ENCODE results near the gene PTPRN2.
"Not testable (repeated sequence)": the region's sequence is repeated elsewhere in the genome, so short reads cannot be mapped to it uniquely, and the experiment has no call there.

PTPRN2 gene

GRCh38 chr7:158279539-158280447, 307.8 kb downstream of the PTPRN2 start:
- DNase-seq (ENCODE audit: low read depth in 2 of 2), result no peak

- DNase-seq (ENCODE audit: low read depth in 2 of 2), result no peak
These were observed 308.8 kb downstream of the PTPRN2 start for GRCh38 chr7:158278745-158279320.

- DNase-seq (ENCODE audit: low read depth in 2 of 2), result no peak
These were observed 310.1 kb downstream of the PTPRN2 start for GRCh38 chr7:158277219-158278141.

- DNase-seq (ENCODE audit: low read depth in 2 of 2), result no peak
These were observed 311.0 kb downstream of the PTPRN2 start for GRCh38 chr7:158276414-158277218.

GRCh38 chr7:158275711-158276413, 311.8 kb downstream of the PTPRN2 start:
- DNase-seq (ENCODE audit: low read depth in 2 of 2), result no peak

- DNase-seq (ENCODE audit: low read depth in 2 of 2), result no peak
These were observed 312.6 kb downstream of the PTPRN2 start for GRCh38 chr7:158274996-158275395.

- no peak for DNase-seq (ENCODE audit: low read depth in 2 of 2)
These were observed 313.2 kb downstream of the PTPRN2 start for GRCh38 chr7:158274404-158274811.

GRCh38 chr7:158273756-158274342, 313.8 kb downstream of the PTPRN2 start:
- not testable (repeated sequence) for DNase-seq (ENCODE audit: low read depth in 2 of 2)

GRCh38 chr7:158273138-158273651, 314.4 kb downstream of the PTPRN2 start:
- DNase-seq (ENCODE audit: low read depth in 2 of 2), result no peak

GRCh38 chr7:158272509-158273137, 315.0 kb downstream of the PTPRN2 start:
- no peak for DNase-seq (ENCODE audit: low read depth in 2 of 2)

- no peak for DNase-seq (ENCODE audit: low read depth in 2 of 2)
These were observed 315.5 kb downstream of the PTPRN2 start for GRCh38 chr7:158272091-158272490.

GRCh38 chr7:158271646-158272045, 316.0 kb downstream of the PTPRN2 start:
- no peak for DNase-seq (ENCODE audit: low read depth in 2 of 2)

GRCh38 chr7:158270856-158271413, 316.7 kb downstream of the PTPRN2 start:
- no peak for DNase-seq (ENCODE audit: low read depth in 2 of 2)

- no peak for DNase-seq (ENCODE audit: low read depth in 2 of 2)
These were observed 317.4 kb downstream of the PTPRN2 start for GRCh38 chr7:158270106-158270775.

GRCh38 chr7:158268816-158269535, 318.6 kb downstream of the PTPRN2 start:
- no peak for DNase-seq (ENCODE audit: low read depth in 2 of 2)

- no peak for DNase-seq (ENCODE audit: low read depth in 2 of 2)
These were observed 319.7 kb downstream of the PTPRN2 start for GRCh38 chr7:158267742-158268435.
